Activated CD4-positive, alpha-beta T cell treated with anti-CD3 and anti-CD28 coated beads for 36 hours (primary cell): ENCODE measurements around the gene PARP8. TPM values are rescaled to one million over a fixed set of nuclear protein-coding genes. Genes with fewer than 3 reads are reported as not detected.
"Not testable (repeated sequence)": the region's sequence is repeated elsewhere in the genome, so short reads cannot be mapped to it uniquely, and the experiment has no call there.

Experiments
- ATAC-seq: fragments of 200-7000 bp; cut with Tn5 transposase; one replicate; pipeline ENCODE4 v1.10.0; 2021; ENCODE audit warnings: mild to moderate bottlenecking, moderate library complexity
- CTCF ChIA-PET: fragments of 350-600 bp; sonication (Branson Sonifier 250); formaldehyde crosslinking; loops from one replicate; lab custom pipeline; 2021; ENCODE audit warnings: antibody characterized with exemption; lab: Charles Lee
- POLR2A ChIA-PET: fragments of 350-600 bp; sonication (Branson Sonifier 250); formaldehyde crosslinking; loops from one replicate; lab custom pipeline; 2021; ENCODE audit warnings: antibody characterized with exemption, inconsistent platforms; lab: Charles Lee
- DNase-seq: peaks from one replicate; pipeline ENCODE4 v3.0.0-alpha.2; 2020
- H3K27ac Mint-ChIP-seq: one replicate; pipeline ENCODE4 v1.8.0; 2021; ENCODE audit warnings: mixed read lengths
- H3K27me3 Mint-ChIP-seq: one replicate; pipeline ENCODE4 v1.8.0; 2021; ENCODE audit warnings: mixed read lengths
- H3K36me3 Mint-ChIP-seq: one replicate; pipeline ENCODE4 v1.8.0; 2021; ENCODE audit warnings: low read depth, mixed read lengths
- H3K4me1 Mint-ChIP-seq: one replicate; pipeline ENCODE4 v1.8.0; 2021; ENCODE audit warnings: mixed read lengths
- H3K4me3 Mint-ChIP-seq: one replicate; pipeline ENCODE4 v1.8.0; 2021; ENCODE audit warnings: mild to moderate bottlenecking, moderate library complexity, mixed read lengths
- H3K9me3 Mint-ChIP-seq: one replicate; pipeline ENCODE4 v1.8.0; 2021; ENCODE audit warnings: low read depth, mixed read lengths
- intact Hi-C, 2 experiments: fragments of 100-400 bp; cut with DNase I in 1 of 2; cut with micrococcal nuclease in 1 of 2; formaldehyde crosslinking; loops; one replicate each; pipeline versions ENCODE4 v1.14.2 to v1.15.1; 2022 to 2024; cut with DNase I, micrococcal nuclease
- total RNA-seq, 2 experiments: library from RNA; stranded (reverse); gene quantifications; one replicate each; pipeline ENCODE4 v1.2.3, GENCODE V29; 2021

PARP8 gene
- total RNA-seq, 2 experiments from 2014 or later = 31.7 to 38.8 TPM

GRCh38 chr5:50687548-50687947 lies 21.1 kb downstream of the PARP8 start:
- DNase-seq (no peak), ATAC-seq (peak; percentile 23)
- ChIA-PET CTCF (no interaction called here), POLR2A (no interaction called here)
- Mint-ChIP-seq H3K4me3 (no peak overlapping the region), H3K4me1 (peaks cover 31% of the 10 kb centered on the region), H3K27ac (peak overlapping the region; percentile 12), H3K27me3 (no peaks in the 10 kb centered on the region), H3K9me3 (peaks cover 17% of the 10 kb centered on the region), H3K36me3 (peaks cover 35% of the 10 kb centered on the region)
- intact Hi-C loops = no loop called here

- H3K36me3 Mint-ChIP-seq = peaks cover 17% of the 10 kb centered on the region
- no peaks in the 10 kb centered on the region for H3K27me3 Mint-ChIP-seq
- no peak overlapping the region for H3K4me3 Mint-ChIP-seq
- ChIA-PET CTCF (interaction anchor here (1.2 kb wide), 1 partner anchor 8 kb away, joined by 3 read pairs; no protein-coding TSS in a partner anchor), POLR2A (no interaction called here)
- peak; percentile 64 for ATAC-seq
- H3K9me3 Mint-ChIP-seq = peaks cover 10% of the 10 kb centered on the region
- H3K4me1 Mint-ChIP-seq = peaks cover 33% of the 10 kb centered on the region
- DNase-seq = no peak
- intact Hi-C loops = no loop called here
- H3K27ac Mint-ChIP-seq = no peak overlapping the region
Observed at GRCh38 chr5:50691399-50692016, 25.1 kb downstream of the PARP8 start.

- Mint-ChIP-seq H3K27me3 (no peaks in the 10 kb centered on the region), H3K27ac (no peak overlapping the region), H3K4me1 (peaks cover 42% of the 10 kb centered on the region), H3K9me3 (no peaks in the 10 kb centered on the region), H3K36me3 (peaks cover 6% of the 10 kb centered on the region), H3K4me3 (no peak overlapping the region)
- CTCF ChIA-PET = no interaction called here
- no peak for DNase-seq
- peak; percentile 71 for ATAC-seq
- POLR2A ChIA-PET = no interaction called here
- intact Hi-C loops = no loop called here
Observed at GRCh38 chr5:50694027-50694590, 27.7 kb downstream of the PARP8 start.

GRCh38 chr5:50694626-50695025 lies 28.2 kb downstream of the PARP8 start:
- intact Hi-C loops, POLR2A ChIA-PET, H3K27ac Mint-ChIP-seq, ATAC-seq, DNase-seq, H3K27me3 Mint-ChIP-seq, H3K9me3 Mint-ChIP-seq, H3K36me3 Mint-ChIP-seq, H3K4me3 Mint-ChIP-seq: not testable (repeated sequence)
- CTCF ChIA-PET = interaction anchor here (0.7 to 0.9 kb wide), 2 partner anchors 20 kb away, joined by 3 read pairs; no protein-coding TSS in a partner anchor
- H3K4me1 Mint-ChIP-seq = peaks cover 47% of the 10 kb centered on the region

- intact Hi-C loops = no loop called here
- Mint-ChIP-seq H3K27ac (peak overlapping the region; percentile 44), H3K27me3 (no peaks in the 10 kb centered on the region), H3K4me1 (peaks cover 72% of the 10 kb centered on the region), H3K36me3 (peaks cover 14% of the 10 kb centered on the region), H3K9me3 (no peaks in the 10 kb centered on the region), H3K4me3 (no peak overlapping the region)
- ATAC-seq (no peak), DNase-seq (no peak)
- ChIA-PET POLR2A (no interaction called here), CTCF (no interaction called here)
Observed at GRCh38 chr5:50697739-50698138, 31.3 kb downstream of the PARP8 start.

GRCh38 chr5:50699737-50700136 lies 33.3 kb downstream of the PARP8 start:
- DNase-seq (peak; percentile 48), ATAC-seq (peak; percentile 93)
- H3K4me1 Mint-ChIP-seq = peaks cover 76% of the 10 kb centered on the region
- peaks cover 16% of the 10 kb centered on the region for H3K36me3 Mint-ChIP-seq
- ChIA-PET CTCF (interaction anchor here (0.7 to 1.0 kb wide), 3 partner anchors 9 to 219 kb away, joined by 3 read pairs; no protein-coding TSS in a partner anchor), POLR2A (no interaction called here)
- H3K9me3 Mint-ChIP-seq = no peaks in the 10 kb centered on the region
- intact Hi-C loops = no loop called here
- peak overlapping the region; percentile 75 for H3K27ac Mint-ChIP-seq
- H3K27me3 Mint-ChIP-seq = no peaks in the 10 kb centered on the region
- no peak overlapping the region for H3K4me3 Mint-ChIP-seq

GRCh38 chr5:50700706-50701105 lies 34.3 kb downstream of the PARP8 start:
- ChIA-PET POLR2A (no interaction called here), CTCF (no interaction called here)
- Mint-ChIP-seq H3K4me3 (no peak overlapping the region), H3K27ac (no peak overlapping the region), H3K27me3 (no peaks in the 10 kb centered on the region), H3K36me3 (peaks cover 17% of the 10 kb centered on the region), H3K9me3 (no peaks in the 10 kb centered on the region), H3K4me1 (peaks cover 74% of the 10 kb centered on the region)
- intact Hi-C loops = no loop called here
- no peak for ATAC-seq
- no peak for DNase-seq

GRCh38 chr5:50702615-50703366 lies 36.4 kb downstream of the PARP8 start:
- peak overlapping the region; percentile 86 for H3K27ac Mint-ChIP-seq
- H3K9me3 Mint-ChIP-seq = no peaks in the 10 kb centered on the region
- no peaks in the 10 kb centered on the region for H3K27me3 Mint-ChIP-seq
- H3K4me3 Mint-ChIP-seq = peak overlapping the region; percentile 4
- ATAC-seq (no peak), DNase-seq (no peak)
- intact Hi-C loops = no loop called here
- H3K4me1 Mint-ChIP-seq = peaks cover 78% of the 10 kb centered on the region
- H3K36me3 Mint-ChIP-seq = peaks cover 16% of the 10 kb centered on the region
- CTCF ChIA-PET = interaction anchor here (0.8 to 1.0 kb wide), 2 partner anchors 10 to 20 kb away, joined by 3 read pairs; no protein-coding TSS in a partner anchor
- POLR2A ChIA-PET = no interaction called here

GRCh38 chr5:50703367-50703666 lies 36.9 kb downstream of the PARP8 start:
- Mint-ChIP-seq H3K4me3 (no peak overlapping the region), H3K4me1 (peaks cover 80% of the 10 kb centered on the region), H3K9me3 (no peaks in the 10 kb centered on the region), H3K27ac (no peak overlapping the region), H3K36me3 (peaks cover 16% of the 10 kb centered on the region), H3K27me3 (no peaks in the 10 kb centered on the region)
- ChIA-PET POLR2A (no interaction called here), CTCF (interaction anchor here (0.8 to 1.0 kb wide), 2 partner anchors 11 to 19 kb away, joined by 3 read pairs; no protein-coding TSS in a partner anchor)
- DNase-seq (no peak), ATAC-seq (no peak)
- intact Hi-C loops = no loop called here

- POLR2A ChIA-PET = no interaction called here
- H3K9me3 Mint-ChIP-seq = no peaks in the 10 kb centered on the region
- H3K27me3 Mint-ChIP-seq = no peaks in the 10 kb centered on the region
- H3K27ac Mint-ChIP-seq = peak overlapping the region; percentile 11
- no peak for ATAC-seq
- no peak overlapping the region for H3K4me3 Mint-ChIP-seq
- CTCF ChIA-PET = interaction anchor here (1.9 kb wide), 1 partner anchor 17 kb away, joined by 5 read pairs; no protein-coding TSS in a partner anchor
- peaks cover 81% of the 10 kb centered on the region for H3K4me1 Mint-ChIP-seq
- no peak for DNase-seq
- H3K36me3 Mint-ChIP-seq = peaks cover 11% of the 10 kb centered on the region
- intact Hi-C loops = loop anchor here in 1 of 2 experiments (5.0 kb wide), 1 partner anchor 262 kb away; the partner anchor contains the start of gene EMB
Observed at GRCh38 chr5:50704730-50705129, 38.3 kb downstream of the PARP8 start.

- intact Hi-C loops = loop anchor here in 1 of 2 experiments (5.0 kb wide), 1 partner anchor 267 kb away; the partner anchor contains the start of gene EMB
- CTCF ChIA-PET = no interaction called here
- ATAC-seq = no peak
- Mint-ChIP-seq H3K27me3 (no peaks in the 10 kb centered on the region), H3K9me3 (no peaks in the 10 kb centered on the region), H3K4me1 (peaks cover 75% of the 10 kb centered on the region), H3K27ac (peak overlapping the region; percentile 81), H3K4me3 (peak overlapping the region; percentile 23), H3K36me3 (peaks cover 5% of the 10 kb centered on the region)
- POLR2A ChIA-PET = no interaction called here
- no peak for DNase-seq
Observed at GRCh38 chr5:50709471-50709870, 43.0 kb downstream of the PARP8 start.
